ENCODE results near the gene CRP.
"Not testable (repeated sequence)": the region's sequence is repeated elsewhere in the genome, so short reads cannot be mapped to it uniquely, and the experiment has no call there.

The CRP gene

GRCh38 chr1:159687511-159687910, 26.9 kb downstream of the CRP start:
- Histone ChIP-seq H3K27me3 (no peaks in the 10 kb centered on the region; the same call in 1 of the 2 replicates), H3K9me3 (no peaks in the 10 kb centered on the region), H3K4me3 (ENCODE audit: low read depth, low read length) (no peak overlapping the region), H3K36me3 (no peaks in the 10 kb centered on the region), H3K4me1 (no peaks in the 10 kb centered on the region)
- no peak for DNase-seq
- TF ChIP-seq, protein P1, sequence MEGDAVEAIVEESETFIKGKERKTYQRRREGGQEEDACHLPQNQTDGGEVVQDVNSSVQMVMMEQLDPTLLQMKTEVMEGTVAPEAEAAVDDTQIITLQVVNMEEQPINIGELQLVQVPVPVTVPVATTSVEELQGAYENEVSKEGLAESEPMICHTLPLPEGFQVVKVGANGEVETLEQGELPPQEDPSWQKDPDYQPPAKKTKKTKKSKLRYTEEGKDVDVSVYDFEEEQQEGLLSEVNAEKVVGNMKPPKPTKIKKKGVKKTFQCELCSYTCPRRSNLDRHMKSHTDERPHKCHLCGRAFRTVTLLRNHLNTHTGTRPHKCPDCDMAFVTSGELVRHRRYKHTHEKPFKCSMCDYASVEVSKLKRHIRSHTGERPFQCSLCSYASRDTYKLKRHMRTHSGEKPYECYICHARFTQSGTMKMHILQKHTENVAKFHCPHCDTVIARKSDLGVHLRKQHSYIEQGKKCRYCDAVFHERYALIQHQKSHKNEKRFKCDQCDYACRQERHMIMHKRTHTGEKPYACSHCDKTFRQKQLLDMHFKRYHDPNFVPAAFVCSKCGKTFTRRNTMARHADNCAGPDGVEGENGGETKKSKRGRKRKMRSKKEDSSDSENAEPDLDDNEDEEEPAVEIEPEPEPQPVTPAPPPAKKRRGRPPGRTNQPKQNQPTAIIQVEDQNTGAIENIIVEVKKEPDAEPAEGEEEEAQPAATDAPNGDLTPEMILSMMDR (IDR thresholded peaks at IDR 0.05; ENCODE audit: low read depth, low read length): no peak

DNA sequence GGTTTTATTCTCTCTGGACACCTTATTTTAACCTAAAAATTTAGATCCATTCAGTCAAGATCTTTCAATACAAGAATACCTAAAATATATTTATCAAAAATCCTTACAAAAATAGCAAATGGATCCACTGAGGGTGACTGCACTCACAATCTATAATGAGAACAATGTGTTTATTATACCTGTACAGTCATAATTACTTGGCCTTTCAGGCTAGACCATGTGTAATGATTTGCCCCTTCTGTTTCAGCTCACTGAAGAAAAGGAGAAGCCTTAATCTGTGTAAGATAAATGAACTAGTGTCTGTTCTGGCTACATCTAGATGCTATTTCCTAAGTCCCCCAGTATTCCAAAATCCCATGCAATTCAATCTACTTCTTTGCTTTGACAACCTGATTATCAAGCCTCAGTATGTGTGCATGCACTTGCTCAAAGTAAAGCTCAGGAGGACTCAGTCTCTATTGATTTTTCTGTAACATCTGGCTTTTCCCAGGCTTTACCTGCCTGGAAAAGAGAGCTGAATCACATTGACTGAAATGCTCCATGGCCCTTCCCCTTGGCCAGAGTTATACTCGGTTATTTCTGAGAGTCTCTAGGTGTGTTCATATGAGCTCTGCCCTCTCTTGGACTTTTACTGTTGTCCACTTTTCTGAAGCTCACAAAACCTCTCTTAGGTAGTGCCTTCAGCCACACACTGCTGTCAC, 27.6 kb downstream of the CRP start:
- H3K4me3 ChIP-seq (ENCODE audit: low read depth, low read length): no peak overlapping the region
- H3K36me3 ChIP-seq: no peaks in the 10 kb centered on the region
- no peak for DNase-seq
- H3K27me3 ChIP-seq: no peaks in the 10 kb centered on the region; the same call in 1 of the 2 replicates
- no peaks in the 10 kb centered on the region for H3K4me1 ChIP-seq
- H3K9me3 ChIP-seq: no peaks in the 10 kb centered on the region
- TF ChIP-seq, protein P1 (IDR thresholded peaks at IDR 0.05; ENCODE audit: low read depth, low read length): no peak

GRCh38 chr1:159678939-159679338, 35.5 kb downstream of the CRP start:
- Histone ChIP-seq H3K9me3 (no peaks in the 10 kb centered on the region), H3K36me3 (no peaks in the 10 kb centered on the region), H3K27me3 (no peaks in the 10 kb centered on the region), H3K4me1 (no peaks in the 10 kb centered on the region), H3K4me3 (ENCODE audit: low read depth, low read length) (no peak overlapping the region)
- no peak for DNase-seq
- TF ChIP-seq, protein P1 (IDR thresholded peaks at IDR 0.05; ENCODE audit: low read depth, low read length): no peak

DNA sequence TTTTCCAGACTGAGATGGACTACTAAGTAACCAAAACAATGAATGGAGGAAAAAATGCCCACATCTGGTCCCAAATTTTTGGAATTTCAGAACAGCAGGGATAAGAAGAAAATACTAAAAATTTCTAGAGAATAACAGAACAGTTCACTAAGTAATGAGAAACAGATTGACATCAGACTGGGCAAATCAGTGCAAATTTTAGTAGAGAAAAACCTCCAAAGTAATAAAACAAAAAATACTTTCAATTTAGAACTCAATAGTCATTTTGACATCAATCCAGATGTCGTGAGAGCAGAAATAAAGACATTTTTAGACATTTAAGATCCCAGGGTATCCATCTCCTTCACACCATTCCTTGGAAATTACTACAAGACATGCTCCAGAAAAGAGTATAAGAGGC, 39.3 kb downstream of the CRP start:
- DNase-seq: no peak
- H3K4me1 ChIP-seq: no peaks in the 10 kb centered on the region
- H3K9me3 ChIP-seq: no peaks in the 10 kb centered on the region
- TF ChIP-seq, protein P1 (IDR thresholded peaks at IDR 0.05; ENCODE audit: low read depth, low read length): no peak
- no peaks in the 10 kb centered on the region for H3K27me3 ChIP-seq
- H3K4me3 ChIP-seq (ENCODE audit: low read depth, low read length): no peak overlapping the region
- H3K36me3 ChIP-seq: no peaks in the 10 kb centered on the region

GRCh38 chr1:159672390-159672789, 42.0 kb downstream of the CRP start:
- H3K36me3 ChIP-seq; H3K27me3 ChIP-seq; H3K9me3 ChIP-seq; DNase-seq; H3K4me3 ChIP-seq (ENCODE audit: low read depth, low read length); H3K4me1 ChIP-seq: not testable (repeated sequence)

DNA sequence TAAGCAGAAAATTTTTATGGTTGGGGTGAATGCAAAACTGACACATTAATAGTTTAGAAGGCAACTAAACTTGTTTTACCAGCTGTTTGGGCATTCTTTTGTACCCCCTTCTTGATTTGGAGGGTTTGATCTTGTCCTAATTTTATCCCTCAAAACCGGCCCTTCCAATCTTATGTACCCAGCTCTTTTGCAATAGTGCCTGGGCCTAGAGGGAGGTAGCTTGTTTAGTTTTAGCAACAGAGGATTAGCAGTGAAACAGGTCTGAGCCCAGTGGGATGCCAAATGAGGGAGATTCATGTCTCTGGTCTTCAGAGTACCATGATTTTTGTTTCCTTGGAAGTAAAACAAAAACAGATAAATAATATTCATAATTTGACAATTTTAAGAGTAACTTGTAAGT, 45.1 kb downstream of the CRP start:
- no peak for DNase-seq
- H3K27me3 ChIP-seq: no peaks in the 10 kb centered on the region
- H3K4me1 ChIP-seq: no peaks in the 10 kb centered on the region
- no peak overlapping the region for H3K4me3 ChIP-seq (ENCODE audit: low read depth, low read length)
- no peaks in the 10 kb centered on the region for H3K9me3 ChIP-seq
- TF ChIP-seq, protein P1 (IDR thresholded peaks at IDR 0.05; ENCODE audit: low read depth, low read length): no peak
- no peaks in the 10 kb centered on the region for H3K36me3 ChIP-seq
